ENCODE data around the gene TBC1D9B. TPM values are rescaled to one million over a fixed set of nuclear protein-coding genes. Genes with fewer than 3 reads are reported as not detected.

Gene TBC1D9B
- total RNA-seq, 1 donor from 2014 or later = 128 TPM

DNA sequence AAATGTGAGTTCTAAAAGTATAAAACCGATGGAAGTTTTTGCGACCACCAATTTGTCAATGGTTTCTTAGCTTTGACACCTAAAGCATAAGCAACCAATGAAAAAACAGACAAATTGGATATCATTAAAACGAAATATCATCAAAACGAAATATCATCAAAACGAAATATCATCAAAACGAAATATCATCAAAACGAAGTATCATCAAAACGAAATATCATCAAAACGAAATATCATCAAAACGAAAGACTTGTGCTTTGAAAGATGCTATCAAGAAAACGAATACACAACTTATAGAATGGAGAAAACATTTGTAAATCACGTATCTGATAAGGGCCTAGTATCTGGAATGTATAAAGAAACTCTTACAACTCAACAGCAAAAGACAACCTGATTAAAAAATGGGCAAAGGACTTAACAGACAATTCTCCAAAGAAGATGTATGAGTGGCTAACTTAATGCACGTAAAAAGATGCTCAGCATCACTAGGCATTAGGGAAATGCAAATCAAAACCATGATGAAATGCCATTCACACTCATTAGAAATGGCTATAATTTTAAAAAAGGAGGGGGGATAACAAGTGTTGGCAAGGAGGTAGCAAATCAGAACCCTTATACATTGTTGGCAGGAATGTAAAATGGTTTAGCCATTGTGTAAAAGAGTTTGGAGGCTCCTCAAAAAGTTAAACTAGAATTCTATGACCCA is 29.4 kb upstream of the TBC1D9B start:
- Mint-ChIP-seq H3K27ac (no peak overlapping the region), H3K36me3 (ENCODE audit: insufficient read depth) (peaks cover 15% of the 10 kb centered on the region), H3K4me1 (ENCODE audit: low read depth) (no peaks in the 10 kb centered on the region), H3K27me3 (no peaks in the 10 kb centered on the region), H3K4me3 (ENCODE audit: low read depth) (no peak overlapping the region), H3K9me3 (ENCODE audit: low read depth) (peaks cover 5% of the 10 kb centered on the region)
- no peak for DNase-seq (ENCODE audit: low spot score, unreplicated experiment)
- TF ChIP-seq, protein P1, sequence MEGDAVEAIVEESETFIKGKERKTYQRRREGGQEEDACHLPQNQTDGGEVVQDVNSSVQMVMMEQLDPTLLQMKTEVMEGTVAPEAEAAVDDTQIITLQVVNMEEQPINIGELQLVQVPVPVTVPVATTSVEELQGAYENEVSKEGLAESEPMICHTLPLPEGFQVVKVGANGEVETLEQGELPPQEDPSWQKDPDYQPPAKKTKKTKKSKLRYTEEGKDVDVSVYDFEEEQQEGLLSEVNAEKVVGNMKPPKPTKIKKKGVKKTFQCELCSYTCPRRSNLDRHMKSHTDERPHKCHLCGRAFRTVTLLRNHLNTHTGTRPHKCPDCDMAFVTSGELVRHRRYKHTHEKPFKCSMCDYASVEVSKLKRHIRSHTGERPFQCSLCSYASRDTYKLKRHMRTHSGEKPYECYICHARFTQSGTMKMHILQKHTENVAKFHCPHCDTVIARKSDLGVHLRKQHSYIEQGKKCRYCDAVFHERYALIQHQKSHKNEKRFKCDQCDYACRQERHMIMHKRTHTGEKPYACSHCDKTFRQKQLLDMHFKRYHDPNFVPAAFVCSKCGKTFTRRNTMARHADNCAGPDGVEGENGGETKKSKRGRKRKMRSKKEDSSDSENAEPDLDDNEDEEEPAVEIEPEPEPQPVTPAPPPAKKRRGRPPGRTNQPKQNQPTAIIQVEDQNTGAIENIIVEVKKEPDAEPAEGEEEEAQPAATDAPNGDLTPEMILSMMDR (IDR thresholded peaks at IDR 0.05; ENCODE audit: unreplicated experiment) = no peak

- no peaks in the 10 kb centered on the region for H3K4me1 Mint-ChIP-seq (ENCODE audit: low read depth)
- no peaks in the 10 kb centered on the region for H3K27me3 Mint-ChIP-seq
- H3K27ac Mint-ChIP-seq = no peak overlapping the region
- DNase-seq (ENCODE audit: low spot score, unreplicated experiment) = no peak
- no peaks in the 10 kb centered on the region for H3K9me3 Mint-ChIP-seq (ENCODE audit: low read depth)
- TF ChIP-seq, protein P1 (IDR thresholded peaks at IDR 0.05; ENCODE audit: unreplicated experiment) = no peak
- H3K36me3 Mint-ChIP-seq (ENCODE audit: insufficient read depth) = peaks cover 6% of the 10 kb centered on the region
- no peak overlapping the region for H3K4me3 Mint-ChIP-seq (ENCODE audit: low read depth)
Observed at GRCh38 chr5:179930788-179931473, 23.2 kb upstream of the TBC1D9B start.

DNA sequence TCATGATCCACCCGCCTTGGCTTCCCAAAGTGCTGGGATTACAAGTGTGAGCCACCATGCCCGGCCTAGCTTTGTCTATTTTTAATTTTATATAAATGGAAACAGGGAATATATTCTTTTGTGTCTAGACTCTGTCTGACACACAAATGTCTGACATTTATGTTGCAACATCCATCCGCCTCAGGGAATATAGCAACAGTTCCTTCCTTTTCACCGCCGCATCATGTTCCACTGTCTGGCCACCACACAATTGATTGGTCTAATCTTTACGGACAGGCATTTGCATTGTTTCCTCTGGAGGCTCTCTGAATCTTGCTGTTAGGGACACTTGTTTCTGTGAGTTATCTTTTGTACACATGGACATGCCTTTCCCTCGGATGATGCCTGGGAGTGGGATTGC is 20.1 kb upstream of the TBC1D9B start:
- no peaks in the 10 kb centered on the region for H3K27me3 Mint-ChIP-seq
- TF ChIP-seq, protein P1 (IDR thresholded peaks at IDR 0.05; ENCODE audit: unreplicated experiment) = no peak
- no peaks in the 10 kb centered on the region for H3K4me1 Mint-ChIP-seq (ENCODE audit: low read depth)
- H3K27ac Mint-ChIP-seq = no peak overlapping the region
- DNase-seq (ENCODE audit: low spot score, unreplicated experiment) = no peak
- H3K4me3 Mint-ChIP-seq (ENCODE audit: low read depth) = no peak overlapping the region
- no peaks in the 10 kb centered on the region for H3K9me3 Mint-ChIP-seq (ENCODE audit: low read depth)
- H3K36me3 Mint-ChIP-seq (ENCODE audit: insufficient read depth) = no peaks in the 10 kb centered on the region

DNA sequence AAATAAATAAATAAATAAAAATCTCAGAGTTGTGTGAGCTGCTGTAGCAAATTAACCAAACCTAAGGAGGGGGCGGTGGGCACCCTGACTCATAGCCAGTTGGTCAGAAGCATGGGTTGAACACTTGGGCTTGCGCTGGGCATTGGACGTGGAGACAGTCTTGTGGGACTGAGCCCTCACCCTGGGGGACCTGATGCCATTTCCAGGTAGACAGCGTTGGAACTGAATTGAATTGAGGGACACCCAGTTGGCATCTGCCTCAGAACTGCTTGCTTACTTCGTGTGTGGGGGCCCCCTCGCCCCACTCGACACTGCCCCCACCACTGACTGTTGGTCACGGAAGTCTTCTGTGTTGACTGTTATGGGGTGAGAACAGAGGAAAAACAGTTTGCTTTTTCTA is 19.0 kb upstream of the TBC1D9B start:
- no peak for DNase-seq (ENCODE audit: low spot score, unreplicated experiment)
- H3K27ac Mint-ChIP-seq = no peak overlapping the region
- H3K27me3 Mint-ChIP-seq = no peaks in the 10 kb centered on the region
- TF ChIP-seq, protein P1 (IDR thresholded peaks at IDR 0.05; ENCODE audit: unreplicated experiment) = no peak
- H3K4me3 Mint-ChIP-seq (ENCODE audit: low read depth) = no peak overlapping the region
- H3K4me1 Mint-ChIP-seq (ENCODE audit: low read depth) = no peaks in the 10 kb centered on the region
- no peaks in the 10 kb centered on the region for H3K36me3 Mint-ChIP-seq (ENCODE audit: insufficient read depth)
- no peaks in the 10 kb centered on the region for H3K9me3 Mint-ChIP-seq (ENCODE audit: low read depth)

GRCh38 chr5:179923436-179923835 is 15.7 kb upstream of the TBC1D9B start:
- Mint-ChIP-seq H3K27me3 (no peaks in the 10 kb centered on the region), H3K4me1 (ENCODE audit: low read depth) (no peaks in the 10 kb centered on the region), H3K4me3 (ENCODE audit: low read depth) (no peak overlapping the region), H3K36me3 (ENCODE audit: insufficient read depth) (no peaks in the 10 kb centered on the region), H3K27ac (no peak overlapping the region), H3K9me3 (ENCODE audit: low read depth) (no peaks in the 10 kb centered on the region)
- TF ChIP-seq, protein P1 (IDR thresholded peaks at IDR 0.05; ENCODE audit: unreplicated experiment) = no peak
- no peak for DNase-seq (ENCODE audit: low spot score, unreplicated experiment)

Data from progenitor cell of endocrine pancreas (in vitro differentiated cells).